ENCODE results near the gene MAP1S. TPM values are rescaled to one million over a fixed set of nuclear protein-coding genes. Genes with fewer than 3 reads are reported as not detected.

Gene MAP1S
- total and polyA plus RNA-seq, 10 donors, result 15.0 to 63.1 (median 35.5) TPM

DNA sequence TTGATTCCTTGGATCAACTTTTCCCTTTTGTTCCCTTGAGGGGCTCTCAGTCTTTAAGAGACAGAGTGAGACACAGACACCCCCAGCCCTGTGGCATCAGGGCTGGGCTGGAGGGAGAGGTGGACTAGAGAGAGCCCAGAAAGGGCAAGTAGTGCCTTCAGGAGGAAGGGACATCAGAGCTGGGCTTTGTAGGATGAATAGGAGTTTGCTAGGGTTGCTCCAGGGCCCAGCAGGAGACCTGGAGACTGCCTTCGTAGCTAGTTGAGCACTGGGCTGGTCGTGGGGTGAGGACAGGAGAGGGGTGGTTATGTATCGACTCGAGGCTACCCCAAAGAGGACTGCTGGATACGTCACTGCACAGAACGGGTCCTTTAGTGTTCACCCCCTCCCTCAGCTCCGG is 5.4 kb downstream of the MAP1S start:
- no peak overlapping the region for H3K4me3 ChIP-seq
- WGBS, 5 donors, result 92 to 100% (median 97%) methylated on average over 5 to 7 of the region's 7 CpGs
- H3K4me1 ChIP-seq, result peaks cover 24 to 68% (median 39%) of the 10 kb centered on the region in 6 donors
- DNase-seq, result no peak
- no peak overlapping the region for H3K27ac ChIP-seq
- peaks cover 0 to 77% (median 62%) of the 10 kb centered on the region in 6 donors for H3K36me3 ChIP-seq
- H3K9me3 ChIP-seq, result no peaks in the 10 kb centered on the region
- TF ChIP-seq, protein P1, sequence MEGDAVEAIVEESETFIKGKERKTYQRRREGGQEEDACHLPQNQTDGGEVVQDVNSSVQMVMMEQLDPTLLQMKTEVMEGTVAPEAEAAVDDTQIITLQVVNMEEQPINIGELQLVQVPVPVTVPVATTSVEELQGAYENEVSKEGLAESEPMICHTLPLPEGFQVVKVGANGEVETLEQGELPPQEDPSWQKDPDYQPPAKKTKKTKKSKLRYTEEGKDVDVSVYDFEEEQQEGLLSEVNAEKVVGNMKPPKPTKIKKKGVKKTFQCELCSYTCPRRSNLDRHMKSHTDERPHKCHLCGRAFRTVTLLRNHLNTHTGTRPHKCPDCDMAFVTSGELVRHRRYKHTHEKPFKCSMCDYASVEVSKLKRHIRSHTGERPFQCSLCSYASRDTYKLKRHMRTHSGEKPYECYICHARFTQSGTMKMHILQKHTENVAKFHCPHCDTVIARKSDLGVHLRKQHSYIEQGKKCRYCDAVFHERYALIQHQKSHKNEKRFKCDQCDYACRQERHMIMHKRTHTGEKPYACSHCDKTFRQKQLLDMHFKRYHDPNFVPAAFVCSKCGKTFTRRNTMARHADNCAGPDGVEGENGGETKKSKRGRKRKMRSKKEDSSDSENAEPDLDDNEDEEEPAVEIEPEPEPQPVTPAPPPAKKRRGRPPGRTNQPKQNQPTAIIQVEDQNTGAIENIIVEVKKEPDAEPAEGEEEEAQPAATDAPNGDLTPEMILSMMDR (IDR thresholded peaks at IDR 0.05 in 8 of 11, conservative IDR thresholded peaks at IDR 0.05 in 3 of 11), result no peak
- TF ChIP-seq POLR2A (IDR thresholded peaks at IDR 0.05) (no peak), POLR2AphosphoS5 (IDR thresholded peaks at IDR 0.05) (no peak)
- intact Hi-C loops (cut with DNase I; ENCODE audit: low total_unique reads), result no loop called here
- no peaks in the 10 kb centered on the region for H3K27me3 ChIP-seq (replicated peaks in 1 of 7)

DNA sequence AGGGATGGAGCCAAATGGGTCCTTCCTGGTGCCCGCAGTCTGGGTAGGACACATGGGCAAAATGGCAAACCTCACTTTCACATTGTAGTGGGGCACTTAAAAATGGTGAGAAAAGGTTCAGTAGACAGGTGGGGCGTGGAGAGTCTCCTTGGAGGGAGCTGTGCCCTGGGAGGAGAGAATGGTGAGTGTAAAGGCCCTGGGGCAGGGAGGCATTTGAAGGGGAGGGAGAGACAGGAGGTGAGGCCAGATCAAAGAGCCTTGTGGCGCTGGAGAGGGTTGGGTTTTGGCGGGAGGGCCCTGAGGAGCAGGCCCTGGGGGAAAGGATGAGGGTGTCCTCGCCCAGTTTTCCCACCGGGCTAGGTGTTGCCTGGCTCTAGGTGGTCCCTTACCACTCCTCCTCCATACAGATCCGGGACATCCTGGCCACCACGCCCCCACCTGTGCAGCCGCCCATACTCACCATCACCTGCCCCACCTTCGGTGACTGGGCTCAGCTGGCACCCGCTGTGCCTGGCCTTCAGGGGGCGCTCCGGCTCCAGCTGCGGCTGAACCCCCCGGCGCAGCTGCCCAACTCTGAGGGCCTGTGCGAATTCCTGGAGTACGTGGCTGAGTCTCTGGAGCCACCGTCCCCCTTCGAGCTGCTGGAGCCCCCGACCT is 6.3 kb downstream of the MAP1S start:
- no peak for TF ChIP-seq POLR2A (IDR thresholded peaks at IDR 0.05)
- TF ChIP-seq POLR2AphosphoS5 (IDR thresholded peaks at IDR 0.05), result peak in 1 of 3 donors; percentile 29
- TF ChIP-seq, protein P1 (IDR thresholded peaks at IDR 0.05 in 8 of 11, conservative IDR thresholded peaks at IDR 0.05 in 3 of 11), result peak in 7 of 11 experiments; percentile 5 to 55 (median 23)
- Histone ChIP-seq H3K27me3 (replicated peaks in 1 of 7) (no peaks in the 10 kb centered on the region), H3K36me3 (peaks cover 0 to 86% (median 68%) of the 10 kb centered on the region in 6 donors), H3K4me1 (peaks cover 18 to 68% (median 30%) of the 10 kb centered on the region in 6 donors), H3K4me3 (no peak overlapping the region), H3K27ac (no peak overlapping the region), H3K9me3 (no peaks in the 10 kb centered on the region)
- intact Hi-C loops (cut with DNase I; ENCODE audit: low total_unique reads), result no loop called here
- no peak for DNase-seq
- 92 to 95% (median 93%) methylated on average over 9 to 21 of the region's 21 CpGs for WGBS, 5 donors

DNA sequence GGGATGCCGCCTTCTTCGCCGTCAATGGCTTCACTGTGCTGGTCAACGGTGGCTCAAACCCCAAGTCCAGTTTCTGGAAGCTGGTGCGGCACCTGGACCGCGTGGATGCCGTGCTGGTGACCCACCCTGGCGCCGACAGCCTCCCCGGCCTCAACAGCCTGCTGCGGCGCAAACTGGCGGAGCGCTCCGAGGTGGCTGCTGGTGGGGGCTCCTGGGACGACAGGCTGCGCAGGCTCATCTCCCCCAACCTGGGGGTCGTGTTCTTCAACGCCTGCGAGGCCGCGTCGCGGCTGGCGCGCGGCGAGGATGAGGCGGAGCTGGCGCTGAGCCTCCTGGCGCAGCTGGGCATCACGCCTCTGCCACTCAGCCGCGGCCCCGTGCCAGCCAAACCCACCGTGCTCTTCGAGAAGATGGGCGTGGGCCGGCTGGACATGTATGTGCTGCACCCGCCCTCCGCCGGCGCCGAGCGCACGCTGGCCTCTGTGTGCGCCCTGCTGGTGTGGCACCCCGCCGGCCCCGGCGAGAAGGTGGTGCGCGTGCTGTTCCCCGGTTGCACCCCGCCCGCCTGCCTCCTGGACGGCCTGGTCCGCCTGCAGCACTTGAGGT is 7.0 kb downstream of the MAP1S start:
- DNase-seq, result no peak
- Histone ChIP-seq H3K9me3 (no peaks in the 10 kb centered on the region), H3K27me3 (replicated peaks in 1 of 7) (no peaks in the 10 kb centered on the region), H3K4me3 (no peak overlapping the region), H3K36me3 (peaks cover 0 to 93% (median 70%) of the 10 kb centered on the region in 6 donors), H3K27ac (no peak overlapping the region), H3K4me1 (peaks cover 11 to 68% (median 25%) of the 10 kb centered on the region in 6 donors)
- intact Hi-C loops (cut with DNase I; ENCODE audit: low total_unique reads), result no loop called here
- 73 to 98% (median 95%) methylated on average over 2 to 59 of the region's 59 CpGs for WGBS, 5 donors
- TF ChIP-seq, protein P1 (IDR thresholded peaks at IDR 0.05 in 8 of 11, conservative IDR thresholded peaks at IDR 0.05 in 3 of 11), result no peak
- no peak for TF ChIP-seq POLR2A (IDR thresholded peaks at IDR 0.05)
- peak in 1 of 3 donors; percentile 5 for TF ChIP-seq POLR2AphosphoS5 (IDR thresholded peaks at IDR 0.05)

Data from spleen (tissue), 11 donors.